IPS-15b (cell line): ENCODE measurements around the gene RASIP1.
A peak's percentile ranks its signal among the peaks of the same experiment; 100 is the strongest.

Experiments used
- H3K27me3 ChIP-seq: one replicate; pipeline ENCODE4 v1.6.1; 2013; ENCODE audit warnings: low read length; ENCODE audit not compliant: control insufficient read depth, insufficient read depth
- H3K36me3 ChIP-seq: one replicate; pipeline ENCODE4 v1.6.1; 2013; ENCODE audit warnings: low read length; ENCODE audit not compliant: control insufficient read depth, insufficient read depth
- H3K4me1 ChIP-seq: one replicate; pipeline ENCODE4 v1.6.1; 2013; ENCODE audit warnings: mild to moderate bottlenecking, low read length; ENCODE audit not compliant: control insufficient read depth, insufficient read depth
- H3K4me3 ChIP-seq: one replicate; pipeline ENCODE4 v1.5.1; 2013; ENCODE audit warnings: low read depth, low read length
- H3K9ac ChIP-seq: one replicate; pipeline ENCODE4 v1.6.1; 2013; ENCODE audit warnings: low read depth, mild to moderate bottlenecking, low read length
- H3K9me3 ChIP-seq: one replicate; pipeline ENCODE4 v1.6.1; 2013; ENCODE audit warnings: mild to moderate bottlenecking, low read length; ENCODE audit not compliant: control insufficient read depth, insufficient read depth

RASIP1 gene

DNA sequence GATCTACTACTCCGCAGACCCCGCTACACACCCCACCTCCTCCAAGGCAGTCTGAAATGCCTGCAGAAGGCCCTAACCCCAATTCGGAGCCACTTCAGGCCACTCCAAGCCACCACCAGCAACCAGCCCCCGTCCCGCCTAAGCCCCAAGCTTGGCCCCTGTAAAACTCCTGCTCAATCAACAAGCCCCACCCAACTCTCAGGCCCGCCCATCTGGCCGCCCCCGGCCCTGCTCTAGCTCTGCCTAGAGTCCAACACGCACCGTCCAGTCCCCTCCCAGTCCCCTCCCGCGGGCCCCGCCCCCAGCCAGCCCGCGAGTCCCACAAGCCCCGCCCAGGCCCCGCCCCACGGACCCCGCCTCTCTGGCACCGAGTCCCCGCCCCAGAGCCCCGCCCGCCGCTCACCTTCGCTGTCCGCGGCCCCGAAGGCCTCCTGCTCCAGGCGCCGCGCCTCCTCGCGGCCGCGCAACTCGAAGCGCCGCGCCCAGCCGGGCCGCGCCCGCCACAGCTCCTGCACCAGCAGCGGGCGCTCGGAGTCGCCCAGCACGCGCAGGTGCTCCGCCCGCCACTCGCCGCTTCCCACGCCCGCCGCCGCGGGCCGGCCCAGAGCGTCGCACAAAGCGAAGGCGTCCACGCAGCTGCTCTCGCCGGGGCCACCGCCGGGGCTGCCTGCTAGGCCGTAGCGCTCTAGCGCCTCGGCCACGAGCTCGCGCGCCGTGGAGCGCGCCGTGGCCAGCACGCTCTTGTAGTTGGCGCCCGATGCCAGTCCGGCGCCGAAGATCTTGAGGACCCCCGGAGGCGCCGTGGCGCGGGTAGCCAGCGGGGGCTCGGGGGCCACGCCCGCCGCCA lies 1.6 kb downstream of the RASIP1 start:
- Histone ChIP-seq H3K4me1 (peaks cover 7% of the 10 kb centered on the region), H3K36me3 (no peaks in the 10 kb centered on the region), H3K4me3 (peak overlapping the region; percentile 45), H3K9ac (no peak overlapping the region), H3K27me3 (peaks cover 19% of the 10 kb centered on the region), H3K9me3 (no peaks in the 10 kb centered on the region)

- H3K9me3 ChIP-seq = no peaks in the 10 kb centered on the region
- H3K36me3 ChIP-seq = peaks cover 3% of the 10 kb centered on the region
- H3K27me3 ChIP-seq = peaks cover 19% of the 10 kb centered on the region
- H3K9ac ChIP-seq = no peak overlapping the region
- H3K4me1 ChIP-seq = peaks cover 7% of the 10 kb centered on the region
- H3K4me3 ChIP-seq = peak overlapping the region; percentile 12
Observed at GRCh38 chr19:48737360-48737998, 2.9 kb downstream of the RASIP1 start.

DNA sequence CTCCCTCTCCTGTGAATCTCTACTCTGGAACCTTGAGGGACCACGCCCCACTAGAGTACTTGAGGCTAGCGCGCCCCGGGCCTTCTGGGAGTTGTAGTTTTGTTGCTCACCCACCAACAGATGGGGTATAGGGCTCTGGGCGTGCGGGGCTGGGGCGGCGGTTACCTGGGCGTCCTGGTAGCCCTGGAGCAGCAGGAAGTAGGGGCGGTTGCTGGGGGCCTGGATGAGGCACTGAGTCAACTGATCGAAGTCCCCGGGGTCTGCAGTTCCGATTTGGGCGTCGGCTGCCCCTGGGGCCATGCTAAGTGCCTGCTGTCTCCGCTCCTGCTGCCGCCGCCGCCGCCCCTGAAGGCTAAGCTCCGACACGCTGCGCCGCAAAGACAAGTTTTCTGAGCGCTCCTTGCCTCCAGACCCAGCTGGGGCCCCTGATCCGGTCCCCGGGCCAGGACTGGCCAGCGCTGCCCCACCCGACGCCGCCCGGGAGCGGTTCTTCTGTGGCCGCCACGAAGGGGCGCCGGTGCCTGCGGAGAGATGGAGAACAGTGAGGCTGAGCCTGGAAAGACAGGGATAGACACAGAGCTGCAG lies 5.3 kb downstream of the RASIP1 start:
- Histone ChIP-seq H3K4me3 (peak overlapping the region; percentile 45), H3K9me3 (no peaks in the 10 kb centered on the region), H3K4me1 (peaks cover 3% of the 10 kb centered on the region), H3K9ac (no peak overlapping the region), H3K27me3 (peaks cover 11% of the 10 kb centered on the region), H3K36me3 (peaks cover 3% of the 10 kb centered on the region)

DNA sequence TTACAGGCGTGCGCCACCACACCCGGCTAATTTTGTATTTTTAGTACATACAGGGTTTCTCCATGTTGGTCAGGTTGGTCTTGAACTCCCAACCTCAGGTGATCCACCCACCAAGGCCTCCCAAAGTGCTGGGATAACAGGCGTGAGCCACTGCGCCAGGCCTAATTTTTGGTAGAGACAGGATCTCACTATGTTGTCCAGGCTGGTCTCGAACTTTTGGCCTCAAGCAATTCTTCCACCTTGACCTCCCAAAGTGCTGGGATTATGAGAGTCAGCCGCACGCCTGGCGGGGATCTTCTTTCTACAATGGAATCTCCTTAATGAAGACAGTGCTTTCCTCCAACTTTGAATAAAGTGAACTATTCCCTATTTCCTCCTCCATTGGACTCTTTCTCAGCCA lies 5.8 kb downstream of the RASIP1 start:
- peaks cover 3% of the 10 kb centered on the region for H3K36me3 ChIP-seq
- no peak overlapping the region for H3K4me3 ChIP-seq
- peaks cover 6% of the 10 kb centered on the region for H3K27me3 ChIP-seq
- peaks cover 3% of the 10 kb centered on the region for H3K4me1 ChIP-seq
- H3K9ac ChIP-seq = no peak overlapping the region
- H3K9me3 ChIP-seq = no peaks in the 10 kb centered on the region

DNA sequence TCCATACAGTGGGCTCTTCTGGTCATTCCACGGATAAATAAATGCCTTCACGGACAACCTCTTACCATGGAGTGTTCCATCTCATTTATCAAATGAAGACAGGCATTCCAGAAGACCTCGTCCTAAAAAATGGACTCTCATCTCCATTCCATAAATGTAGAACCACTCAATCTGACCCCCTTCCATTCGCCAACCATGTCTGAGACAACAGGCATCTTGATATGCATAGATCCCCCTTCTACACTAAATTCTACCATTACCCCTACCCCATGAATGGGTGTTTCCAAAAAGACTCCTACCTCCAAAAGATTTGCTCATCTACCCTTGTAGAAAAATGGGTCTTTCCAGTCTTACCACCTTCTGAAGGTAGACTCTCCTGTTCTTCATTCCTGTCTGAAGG lies 9.0 kb downstream of the RASIP1 start:
- Histone ChIP-seq H3K4me1 (no peaks in the 10 kb centered on the region), H3K9me3 (no peaks in the 10 kb centered on the region), H3K27me3 (no peaks in the 10 kb centered on the region), H3K9ac (no peak overlapping the region), H3K4me3 (no peak overlapping the region), H3K36me3 (peaks cover 3% of the 10 kb centered on the region)

- Histone ChIP-seq H3K4me1 (no peaks in the 10 kb centered on the region), H3K9me3 (no peaks in the 10 kb centered on the region), H3K27me3 (no peaks in the 10 kb centered on the region), H3K36me3 (peaks cover 3% of the 10 kb centered on the region), H3K9ac (no peak overlapping the region), H3K4me3 (peak overlapping the region; percentile 52)
Observed at GRCh38 chr19:48728911-48729664, 11.3 kb downstream of the RASIP1 start.

GRCh38 chr19:48726556-48726955 lies 13.9 kb downstream of the RASIP1 start:
- no peaks in the 10 kb centered on the region for H3K36me3 ChIP-seq
- H3K4me1 ChIP-seq = no peaks in the 10 kb centered on the region
- no peaks in the 10 kb centered on the region for H3K27me3 ChIP-seq
- no peaks in the 10 kb centered on the region for H3K9me3 ChIP-seq
- no peak overlapping the region for H3K4me3 ChIP-seq
- H3K9ac ChIP-seq = no peak overlapping the region

- Histone ChIP-seq H3K4me3 (no peak overlapping the region), H3K9ac (no peak overlapping the region), H3K9me3 (no peaks in the 10 kb centered on the region)
Observed at GRCh38 chr19:48724796-48725753, 15.3 kb downstream of the RASIP1 start.

GRCh38 chr19:48722196-48722708 lies 18.2 kb downstream of the RASIP1 start:
- peaks cover 7% of the 10 kb centered on the region for H3K4me1 ChIP-seq
- no peak overlapping the region for H3K9ac ChIP-seq
- no peaks in the 10 kb centered on the region for H3K9me3 ChIP-seq
- H3K4me3 ChIP-seq = no peak overlapping the region
- no peaks in the 10 kb centered on the region for H3K36me3 ChIP-seq
- no peaks in the 10 kb centered on the region for H3K27me3 ChIP-seq

More at GRCh38 chr19:48724796-48725753, 15.3 kb downstream of the RASIP1 start:
- no peaks in the 10 kb centered on the region for H3K4me1 ChIP-seq
- H3K36me3 ChIP-seq = no peaks in the 10 kb centered on the region
- H3K27me3 ChIP-seq = no peaks in the 10 kb centered on the region

GRCh38 chr19:48720613-48721296 lies 19.7 kb downstream of the RASIP1 start:
- no peaks in the 10 kb centered on the region for H3K9me3 ChIP-seq
- H3K9ac ChIP-seq = peak overlapping the region; percentile 70
- H3K27me3 ChIP-seq = no peaks in the 10 kb centered on the region

More at GRCh38 chr19:48720613-48721296, 19.7 kb downstream of the RASIP1 start:
- peak overlapping the region; percentile 84 for H3K4me3 ChIP-seq
- no peaks in the 10 kb centered on the region for H3K36me3 ChIP-seq
- peaks cover 10% of the 10 kb centered on the region for H3K4me1 ChIP-seq
